Motor neuron (in vitro differentiated cells): ENCODE data around the gene LAMA4. TPM values are rescaled to one million over a fixed set of nuclear protein-coding genes. Genes with fewer than 3 reads are reported as not detected.

Source experiments
- ATAC-seq, 8 experiments: fragments of 200-7000 bp; cut with Tn5 transposase; replicated peaks in 6 of 8; 2 replicates each; pipeline ENCODE4 v1.8.0; 2021; ENCODE audit warnings: mild to moderate bottlenecking in 8 of 8, moderate library complexity in 8 of 8
- H3K27ac ChIP-seq, 2 donors: fragments of 250-450 bp; sonication (Bioruptor Pico); 2 replicates each; pipeline ENCODE4 v1.9.0; 2021; ENCODE audit warnings: antibody characterized with exemption in 2 of 2, mild to moderate bottlenecking in 2 of 2, moderate library complexity in 1 of 2
- H3K4me1 ChIP-seq, 2 donors: fragments of 250-450 bp; sonication (Bioruptor Pico); replicated peaks in 1 of 2; 2 replicates each; pipeline ENCODE4 v1.6.1; 2021; ENCODE audit warnings: antibody characterized with exemption in 2 of 2, mild to moderate bottlenecking in 2 of 2, moderate library complexity in 1 of 2
- H3K4me3 ChIP-seq, 5 donors: fragments of 250-450 bp; sonication (Bioruptor Pico); 2 replicates each; pipeline ENCODE4 v1.9.0; 2021; ENCODE audit warnings: antibody characterized with exemption in 5 of 5, mild to moderate bottlenecking in 5 of 5, moderate library complexity in 4 of 5
- WGBS, 10 experiments: fragments of 450-650 bp; shearing (Covaris generic); methylation state at CpG; one replicate each; pipeline ENCODE4 v1.0.0; 2022; 5-methylcytosine and 5-hydroxymethylcytosine counted together
- in situ Hi-C, 9 experiments: fragments of 400-800 bp; cut with MboI; loops; one replicate each; pipeline ENCODE4 v1.15.0; 2021; ENCODE audit warnings: low sequenced_read_pairs in 9 of 9, low pct_unique_long_range_greater_than_20kb in 2 of 9; ENCODE audit not compliant: unreplicated experiment in 9 of 9
- total RNA-seq, 8 experiments: library from RNA; unstranded; fragments of 300-600 nt; gene quantifications; 2 replicates each; pipeline versions ENCODE4 v1.2.3 to v1.2.4, GENCODE V29; 2022

LAMA4 gene
- total RNA-seq, 8 experiments from 2014 or later, result 3.6 to 1,765 (median 40.3) TPM

GRCh38 chr6:112183271-112183671, 71.1 kb downstream of the LAMA4 start:
- in situ Hi-C loops, result loop anchor here in 6 of 9 experiments (25.0 kb wide), 2 partner anchors 129 to 1729 kb away; no protein-coding TSS in a partner anchor
- WGBS, 10 experiments, result 44 to 100% (median 89%) methylated on average over 1 to 3 of the region's 3 CpGs; no CpG with 5 or more reads in 4 of the 10 experiments
- ATAC-seq, result no peak
- Histone ChIP-seq H3K27ac (no peak overlapping the region), H3K4me3 (no peak overlapping the region), H3K4me1 (peaks cover 11 to 12% of the 10 kb centered on the region in 2 donors)

- Histone ChIP-seq H3K27ac (no peak overlapping the region), H3K4me1 (peaks cover 17 to 32% of the 10 kb centered on the region in 2 donors), H3K4me3 (no peak overlapping the region)
- WGBS, 10 experiments, result 49 to 100% (median 82%) methylated on average over 1 to 5 of the region's 5 CpGs; no CpG with 5 or more reads in 1 of the 10 experiments
- no peak for ATAC-seq
- in situ Hi-C loops, result loop anchor here in 6 of 9 experiments (25.0 kb wide), 2 partner anchors 131 to 1731 kb away; no protein-coding TSS in a partner anchor
Measured at GRCh38 chr6:112181130-112181529, 73.2 kb downstream of the LAMA4 start.

DNA sequence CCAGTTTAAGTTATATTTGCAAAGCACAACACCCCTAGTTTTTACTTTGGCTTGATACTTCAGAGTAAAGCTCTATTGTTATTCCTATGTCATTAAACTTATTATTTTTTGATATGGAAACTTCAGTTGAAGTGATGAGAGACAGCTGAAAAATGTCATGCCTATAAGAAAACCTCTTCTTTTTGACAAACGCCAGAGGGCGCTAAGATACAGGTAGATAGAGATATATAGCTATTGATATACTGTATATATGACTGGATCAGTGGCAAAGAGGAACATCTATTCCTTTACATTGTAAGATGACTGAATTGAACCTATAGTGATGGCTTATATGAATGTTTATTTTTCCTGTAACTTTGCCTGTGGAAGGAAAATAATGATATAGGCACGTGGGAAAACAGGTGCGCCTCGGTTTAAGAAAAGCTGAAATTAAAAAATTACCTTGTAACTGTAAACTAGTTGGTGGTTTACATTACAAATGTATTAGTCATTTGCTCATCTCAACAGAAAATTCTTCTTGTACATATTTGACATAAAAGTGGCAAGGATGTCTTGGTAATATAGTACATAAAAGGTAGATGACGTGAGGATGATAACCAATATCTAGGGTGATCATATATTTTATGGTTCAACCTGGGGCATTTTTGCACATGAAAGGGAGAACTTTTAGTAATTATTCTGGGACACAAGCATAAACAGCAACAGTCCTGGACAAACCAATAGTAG, 74.1 kb downstream of the LAMA4 start:
- Histone ChIP-seq H3K4me3 (no peak overlapping the region), H3K27ac (no peak overlapping the region), H3K4me1 (peaks cover 13 to 37% of the 10 kb centered on the region in 2 donors)
- in situ Hi-C loops, result loop anchor here in 6 of 9 experiments (25.0 kb wide), 2 partner anchors 132 to 1732 kb away; no protein-coding TSS in a partner anchor
- peak; percentile 4 to 78 (median 66) for ATAC-seq
- 0 to 93% (median 63%) methylated on average over 2 to 6 of the region's 6 CpGs for WGBS, 10 experiments

GRCh38 chr6:112179631-112180030, 74.7 kb downstream of the LAMA4 start:
- H3K4me3 ChIP-seq, result no peak overlapping the region
- 40 to 100% (median 83%) methylated on average over 1 to 3 of the region's 3 CpGs; no CpG with 5 or more reads in 3 of the 10 experiments for WGBS, 10 experiments
- peaks cover 8 to 31% of the 10 kb centered on the region in 2 donors for H3K4me1 ChIP-seq
- no peak overlapping the region for H3K27ac ChIP-seq
- in situ Hi-C loops, result loop anchor here in 7 of 9 experiments (10.0 to 25.0 kb wide), 3 partner anchors 133 to 1733 kb away; no protein-coding TSS in a partner anchor
- peak in 3 of 8 experiments; percentile 16 to 46 (median 30) for ATAC-seq

DNA sequence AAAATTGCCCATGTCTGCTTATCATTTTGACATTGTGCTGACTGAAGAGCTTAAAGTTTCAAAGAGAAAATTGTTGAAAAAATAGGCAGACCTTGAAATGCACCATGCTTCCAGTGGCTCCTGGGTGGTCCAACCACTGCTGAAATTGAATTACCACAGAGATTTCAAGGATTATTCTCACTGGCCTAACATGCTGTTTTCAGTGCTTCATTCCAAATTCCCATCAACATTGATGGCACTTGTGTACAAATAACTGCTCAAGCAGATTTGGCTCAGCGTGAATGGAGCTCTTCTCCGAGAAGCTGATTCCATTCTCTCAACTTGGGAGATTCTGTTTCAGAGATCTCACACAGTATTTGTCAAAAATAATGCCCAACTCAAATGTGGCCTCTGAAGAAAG, 75.5 kb downstream of the LAMA4 start:
- H3K4me1 ChIP-seq, result peaks cover 8 to 29% of the 10 kb centered on the region in 2 donors
- ATAC-seq, result no peak
- H3K4me3 ChIP-seq, result no peak overlapping the region
- no peak overlapping the region for H3K27ac ChIP-seq
- in situ Hi-C loops, result loop anchor here in 7 of 9 experiments (10.0 to 25.0 kb wide), 3 partner anchors 133 to 1733 kb away; no protein-coding TSS in a partner anchor
- WGBS, 10 experiments, result 30 to 100% (median 100%) methylated on average over 1 to 2 of the region's 2 CpGs; no CpG with 5 or more reads in 4 of the 10 experiments

GRCh38 chr6:112177092-112177491, 77.3 kb downstream of the LAMA4 start:
- H3K4me1 ChIP-seq, result peaks cover 5 to 29% of the 10 kb centered on the region in 2 donors
- peak in 4 of 8 experiments; percentile 40 to 92 (median 72) for ATAC-seq
- in situ Hi-C loops, result loop anchor here in 7 of 9 experiments (10.0 to 25.0 kb wide), 3 partner anchors 135 to 1735 kb away; no protein-coding TSS in a partner anchor
- no peak overlapping the region for H3K27ac ChIP-seq
- 29 to 100% (median 59%) methylated on average over 1 of the region's 1 CpG; no CpG with 5 or more reads in 2 of the 10 experiments for WGBS, 10 experiments
- H3K4me3 ChIP-seq, result no peak overlapping the region

- 20 to 100% (median 67%) methylated on average over 1 to 4 of the region's 4 CpGs; no CpG with 5 or more reads in 1 of the 10 experiments for WGBS, 10 experiments
- peak in 3 of 8 experiments; percentile 21 to 37 (median 30) for ATAC-seq
- Histone ChIP-seq H3K4me3 (no peak overlapping the region), H3K4me1 (peaks cover 5 to 29% of the 10 kb centered on the region in 2 donors), H3K27ac (no peak overlapping the region)
- in situ Hi-C loops, result loop anchor here in 7 of 9 experiments (10.0 to 25.0 kb wide), 3 partner anchors 136 to 1736 kb away; no protein-coding TSS in a partner anchor
Measured at GRCh38 chr6:112176175-112176574, 78.2 kb downstream of the LAMA4 start.

DNA sequence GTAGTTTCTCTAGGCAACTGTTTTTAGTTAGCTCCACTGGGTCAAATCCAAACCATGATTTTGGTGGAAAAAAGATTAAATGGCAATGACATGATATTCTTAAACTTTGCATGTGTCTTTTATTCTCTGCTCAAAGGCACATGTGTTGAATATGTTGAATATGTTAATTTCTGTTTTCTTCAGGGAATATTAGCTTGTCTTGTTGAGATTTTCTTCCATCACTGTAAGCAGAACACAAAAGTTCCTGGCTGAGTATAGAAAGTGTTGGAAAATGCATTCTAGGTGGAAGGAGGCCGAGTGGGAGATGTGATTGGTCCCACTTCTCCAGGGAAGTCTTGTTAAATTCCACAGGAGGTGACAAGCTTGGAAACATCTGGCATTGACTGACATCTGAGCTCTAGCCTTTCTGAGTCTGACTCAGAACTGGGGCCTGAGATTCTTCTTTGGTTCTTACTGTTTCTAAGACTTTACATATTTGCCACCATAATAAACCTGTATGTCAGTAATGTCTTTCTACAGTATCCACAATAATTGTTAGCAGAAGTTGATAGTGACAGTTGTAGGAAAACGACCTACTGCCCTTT, 81.1 kb downstream of the LAMA4 start:
- ATAC-seq, result peak in 3 of 8 experiments; percentile 27 to 59 (median 30)
- Histone ChIP-seq H3K27ac (no peak overlapping the region), H3K4me3 (no peak overlapping the region), H3K4me1 (peaks cover 5 to 27% of the 10 kb centered on the region in 2 donors)
- in situ Hi-C loops, result loop anchor here in 2 of 9 experiments (10.0 to 25.0 kb wide), 2 partner anchors 1711 to 1739 kb away; no protein-coding TSS in a partner anchor
- 0 to 77% (median 45%) methylated on average over 1 to 2 of the region's 2 CpGs; no CpG with 5 or more reads in 1 of the 10 experiments for WGBS, 10 experiments

DNA sequence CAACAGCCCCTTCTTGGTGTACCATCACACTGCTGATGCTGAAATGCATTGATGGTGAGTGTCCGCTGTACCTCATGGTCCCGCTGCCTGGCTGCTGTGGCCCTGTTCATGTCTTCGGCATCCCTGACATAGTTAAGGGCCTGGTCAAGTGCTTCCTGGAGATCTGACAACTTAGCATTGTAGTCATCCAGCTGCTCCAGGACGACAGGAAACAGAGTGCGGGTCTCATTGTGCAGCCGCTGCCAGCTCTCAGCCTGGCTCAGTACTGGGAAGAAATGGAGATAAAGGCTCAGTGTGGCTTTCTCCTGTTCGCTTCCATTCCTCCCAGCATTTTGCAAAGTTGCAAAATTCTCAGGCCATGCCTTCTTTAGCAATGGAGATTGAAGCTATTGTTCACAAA, 81.8 kb downstream of the LAMA4 start:
- WGBS, 10 experiments, result 27 to 100% (median 63%) methylated on average over 1 to 5 of the region's 7 CpGs; no CpG with 5 or more reads in 2 of the 10 experiments
- Histone ChIP-seq H3K27ac (no peak overlapping the region), H3K4me3 (no peak overlapping the region), H3K4me1 (peaks cover 5 to 20% of the 10 kb centered on the region in 2 donors)
- in situ Hi-C loops, result loop anchor here in 2 of 9 experiments (10.0 to 25.0 kb wide), 2 partner anchors 1712 to 1740 kb away; no protein-coding TSS in a partner anchor
- no peak for ATAC-seq

GRCh38 chr6:112169541-112169940, 84.8 kb downstream of the LAMA4 start:
- in situ Hi-C loops, result loop anchor here in 1 of 9 experiments (25.0 kb wide), 1 partner anchor 1743 kb away; no protein-coding TSS in a partner anchor
- H3K27ac ChIP-seq, result no peak overlapping the region
- ATAC-seq, result no peak
- 25 to 100% (median 78%) methylated on average over 1 of the region's 1 CpG; no CpG with 5 or more reads in 3 of the 10 experiments for WGBS, 10 experiments
- no peak overlapping the region for H3K4me3 ChIP-seq
- no peaks in the 10 kb centered on the region for H3K4me1 ChIP-seq

- Histone ChIP-seq H3K4me3 (no peak overlapping the region), H3K27ac (no peak overlapping the region), H3K4me1 (no peaks in the 10 kb centered on the region)
- in situ Hi-C loops, result loop anchor here in 1 of 9 experiments (25.0 kb wide), 1 partner anchor 1749 kb away; no protein-coding TSS in a partner anchor
- WGBS, 10 experiments, result 36 to 85% (median 62%) methylated on average over 5 to 19 of the region's 21 CpGs; no CpG with 5 or more reads in 1 of the 10 experiments
- peak; percentile 35 to 99 (median 74) for ATAC-seq
Measured at GRCh38 chr6:112163295-112164257, 90.8 kb downstream of the LAMA4 start.
